Endothelial cell of umbilical vein (primary cell): ENCODE measurements around the gene EDEM3. TPM values are rescaled to one million over a fixed set of nuclear protein-coding genes. Genes with fewer than 3 reads are reported as not detected.

Experiments used
- BruUV-seq: library from RNA; stranded (reverse); fragments of 400-500 nt; replicated peaks from 2 replicates; lab custom pipeline; 2021; lab: Mats Ljungman, UMichigan
- CTCF ChIA-PET: fragments of 300-600, 350-600 bp; sonication (Branson Sonifier 250); formaldehyde crosslinking; loops from one replicate; lab custom pipeline; 2021; ENCODE audit warnings: antibody characterized with exemption, inconsistent platforms; lab: Charles Lee
- POLR2A ChIA-PET: fragments of 300-600, 350-600 bp; sonication (Branson Sonifier 250); formaldehyde crosslinking; loops from one replicate; lab custom pipeline; 2021; ENCODE audit warnings: antibody characterized with exemption, inconsistent platforms; lab: Charles Lee
- DNase-seq: peaks from one replicate; pipeline ENCODE4 v3.0.0-alpha.2; 2011; ENCODE audit warnings: low read depth, low spot score
- FAIRE-seq: peaks from 2 replicates; lab custom pipeline; 2011; peaks lifted over from hg19 to GRCh38; lab: Jason Lieb, UNC
- H2AFZ ChIP-seq: 2 replicates; pipeline ENCODE4 v1.6.0; 2012; ENCODE audit warnings: low read depth, low read length, control low read depth, inconsistent platforms
- H3K27ac ChIP-seq: 2 replicates; pipeline ENCODE4 v1.5.1; 2011; ENCODE audit warnings: low read depth, mild to moderate bottlenecking, control low read depth, low read length, moderate library complexity; ENCODE audit not compliant: insufficient read depth
- H3K27me3 ChIP-seq, 2 experiments: 2 replicates each; pipeline versions ENCODE4 v1.6.0 to v1.6.1; 2011; ENCODE audit warnings: low read length in 2 of 2, mixed read lengths in 1 of 2; ENCODE audit not compliant: control insufficient read depth in 2 of 2, insufficient read depth in 2 of 2
- H3K36me3 ChIP-seq, 2 experiments: 2 replicates in 1 of 2; 3 replicates in 1 of 2; pipeline ENCODE4 v1.5.1; 2011; ENCODE audit warnings: low read length in 2 of 2, mild to moderate bottlenecking in 1 of 2, moderate library complexity in 1 of 2; ENCODE audit not compliant: control insufficient read depth in 2 of 2, insufficient read depth in 2 of 2; ENCODE audit errors: extremely low read depth in 1 of 2
- H3K4me1 ChIP-seq: 3 replicates; pipeline ENCODE4 v1.5.1; 2011; ENCODE audit warnings: mild to moderate bottlenecking, low read length; ENCODE audit not compliant: control insufficient read depth, insufficient read depth; ENCODE audit errors: extremely low read depth
- H3K4me2 ChIP-seq: 2 replicates; pipeline ENCODE4 v1.6.1; 2011; ENCODE audit warnings: low read length, control low read depth, mixed read lengths; ENCODE audit not compliant: insufficient read depth
- H3K4me3 ChIP-seq, 3 experiments: fragments of 200-600 bp in 1 of 3; sonication (generic), shearing (Covaris generic) in 1 of 3; replicated peaks in 1 of 3; 2 replicates each; pipeline ENCODE4 v1.5.1; 2011 to 2016; ENCODE audit warnings: control low read depth in 3 of 3, low read length in 3 of 3, mild to moderate bottlenecking in 2 of 3, inconsistent platforms in 1 of 3, low read depth in 1 of 3, moderate library complexity in 1 of 3; ENCODE audit not compliant: insufficient read depth in 1 of 3
- H3K79me2 ChIP-seq: 2 replicates; pipeline ENCODE4 v1.6.0; 2012; ENCODE audit warnings: low read length, inconsistent platforms; ENCODE audit not compliant: control insufficient read depth, insufficient read depth
- H3K9ac ChIP-seq: replicated peaks from 2 replicates; pipeline ENCODE3; 2011; ENCODE audit warnings: low read length, control low read depth; ENCODE audit not compliant: insufficient read depth; ENCODE audit errors: extremely low read depth
- H3K9me1 ChIP-seq: replicated peaks from 3 replicates; pipeline ENCODE4 v1.6.0; 2011; ENCODE audit warnings: mild to moderate bottlenecking, low read length; ENCODE audit not compliant: control insufficient read depth, insufficient read depth; ENCODE audit errors: extremely low read depth
- H3K9me3 ChIP-seq: replicated peaks from 2 replicates; pipeline ENCODE4 v1.5.1; 2012; ENCODE audit warnings: low read length, inconsistent platforms; ENCODE audit not compliant: control insufficient read depth, insufficient read depth
- H4K20me1 ChIP-seq: replicated peaks from 2 replicates; pipeline ENCODE3; 2011; ENCODE audit warnings: mild to moderate bottlenecking, low read length; ENCODE audit not compliant: control insufficient read depth, insufficient read depth; ENCODE audit errors: extremely low read depth
- EZH2 ChIP-seq: IDR thresholded peaks from 2 replicates; pipeline ENCODE4 v1.6.1; 2012; ENCODE audit warnings: borderline replicate concordance, low read depth, mild to moderate bottlenecking, moderate library complexity, low read length, inconsistent platforms; ENCODE audit not compliant: severe bottlenecking
- FOS ChIP-seq: IDR thresholded peaks from 2 replicates; pipeline ENCODE4 v1.6.1; 2011; ENCODE audit warnings: mild to moderate bottlenecking, low read length, moderate library complexity, borderline replicate concordance; ENCODE audit not compliant: insufficient read depth
- GATA2 ChIP-seq: IDR thresholded peaks from 2 replicates; pipeline ENCODE4 v1.7.0; 2011; ENCODE audit warnings: low read depth, mild to moderate bottlenecking, moderate library complexity, mixed read lengths, low read length; ENCODE audit not compliant: insufficient read length, insufficient read depth
- MAX ChIP-seq: IDR thresholded peaks from 2 replicates; pipeline ENCODE4 v1.6.1; 2011; ENCODE audit not compliant: insufficient read depth, insufficient read length
- POLR2A ChIP-seq: IDR thresholded peaks from 2 replicates; pipeline ENCODE4 v1.6.1; 2012; ENCODE audit warnings: low read depth, mild to moderate bottlenecking, control low read depth, low read length
- dilution Hi-C: fragments of 300-500 bp; cut with MboI; formaldehyde crosslinking; loops from one replicate; pipeline ENCODE4 v1.15.0; 2019; ENCODE audit warnings: low sequenced_read_pairs; ENCODE audit not compliant: extremely low pct_ligation_motif_present
- intact Hi-C: fragments of 100-400 bp; cut with micrococcal nuclease; formaldehyde crosslinking; loops from one replicate; pipeline ENCODE4 v1.10.0; 2022
- polyA plus RNA-seq, 4 experiments: library from polyadenylated mRNA; depleted of rRNA in 3 of 4; stranded (reverse) in 3 of 4; unstranded in 1 of 4; fragments of >200 nt; gene quantifications; 2 replicates each; pipeline versions ENCODE4 v1.2.1 to v1.2.3, GENCODE V29; 2011 to 2012; ENCODE audit warnings: missing spikeins in 1 of 4
- total RNA-seq: library from RNA; stranded (reverse); gene quantifications from 2 replicates; pipeline ENCODE4 v1.2.3, GENCODE V29; 2021

Gene EDEM3
- total and polyA plus RNA-seq, 2 donors (not counting 3 experiments of a cell fraction or from before 2014, with no cell fraction given) = 6.6 to 26.3 TPM

DNA sequence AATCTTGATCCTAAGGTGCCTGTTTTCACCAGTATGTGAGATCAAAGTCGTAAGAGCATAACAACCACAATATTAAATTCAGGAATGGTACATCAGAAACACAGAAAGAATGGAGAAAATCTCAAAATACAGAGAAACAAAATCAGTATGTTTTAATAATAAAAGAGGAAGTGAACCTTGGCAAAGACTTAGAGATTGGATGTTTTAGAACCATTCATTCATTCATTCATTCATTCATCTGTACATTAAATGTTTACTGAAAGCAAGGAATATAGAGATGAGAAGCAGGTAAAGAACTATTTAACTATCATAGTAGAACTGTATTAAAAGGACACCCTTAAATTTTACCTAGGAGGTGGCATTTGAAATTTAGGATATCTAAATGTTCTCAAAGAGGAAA lies 55.7 kb downstream of the EDEM3 start:
- intact Hi-C loops = no loop called here
- no peaks in the 10 kb centered on the region for H3K9me3 ChIP-seq
- ChIA-PET POLR2A (no interaction called here), CTCF (interaction anchor here (2.9 kb wide), 1 partner anchor 7 kb away, joined by 14 read pairs; no protein-coding TSS in a partner anchor)
- H3K9me1 ChIP-seq = no peaks in the 10 kb centered on the region
- no peaks in the 10 kb centered on the region for H3K79me2 ChIP-seq
- H3K4me1 ChIP-seq = no peaks in the 10 kb centered on the region
- H3K4me2 ChIP-seq = no peak overlapping the region
- H4K20me1 ChIP-seq = no peaks in the 10 kb centered on the region
- dilution Hi-C loops = no loop called here
- FAIRE-seq (peak; percentile 12), DNase-seq (no peak)
- BruUV-seq = no TSS peak
- H3K36me3 ChIP-seq = peaks cover 5 to 11% of the 10 kb centered on the region in 2 experiments
- TF ChIP-seq GATA2 = no peak
- TF ChIP-seq EZH2 = no peak
- TF ChIP-seq POLR2A = no peak
- H3K9ac ChIP-seq = no peak overlapping the region
- no peak overlapping the region for H3K27ac ChIP-seq
- H3K4me3 ChIP-seq = no peak overlapping the region
- H2AFZ ChIP-seq = no peak overlapping the region
- no peaks in the 10 kb centered on the region for H3K27me3 ChIP-seq

- BruUV-seq = no TSS peak
- no peaks in the 10 kb centered on the region for H3K27me3 ChIP-seq
- H3K4me2 ChIP-seq = no peak overlapping the region
- H3K4me3 ChIP-seq = no peak overlapping the region
- POLR2A ChIA-PET = no interaction called here
- intact Hi-C loops (no loop called here), dilution Hi-C loops (no loop called here)
- no peaks in the 10 kb centered on the region for H3K9me1 ChIP-seq
- DNase-seq = no peak
- H3K36me3 ChIP-seq = peaks cover 7 to 11% of the 10 kb centered on the region in 2 experiments
- H3K4me1 ChIP-seq = no peaks in the 10 kb centered on the region
- CTCF ChIA-PET = no interaction called here
- TF ChIP-seq POLR2A (no peak), GATA2 (no peak), MAX (no peak), EZH2 (no peak), FOS (no peak)
- H4K20me1 ChIP-seq = no peaks in the 10 kb centered on the region
- no peaks in the 10 kb centered on the region for H3K9me3 ChIP-seq
- no peak overlapping the region for H3K27ac ChIP-seq
- H3K79me2 ChIP-seq = no peaks in the 10 kb centered on the region
- H3K9ac ChIP-seq = no peak overlapping the region
- FAIRE-seq = no peak
- H2AFZ ChIP-seq = no peak overlapping the region
These were observed 56.6 kb downstream of the EDEM3 start for GRCh38 chr1:184698016-184698415.
